Common myeloid progenitor, CD34-positive (primary cell): Measurements from ENCODE around the gene CAPN11.
A peak's percentile ranks its signal among the peaks of the same experiment; 100 is the strongest.

Source experiments
- CTCF ChIA-PET: fragments of 350-600 bp; sonication (Branson Sonifier 250); formaldehyde crosslinking; loops from one replicate; lab custom pipeline; 2021; ENCODE audit warnings: antibody characterized with exemption; lab: Charles Lee
- POLR2A ChIA-PET: fragments of 350-600 bp; sonication (Branson Sonifier 250); formaldehyde crosslinking; loops from one replicate; lab custom pipeline; 2021; ENCODE audit warnings: antibody characterized with exemption; lab: Charles Lee
- DNase-seq, 3 donors: peaks; one replicate each; pipeline versions ENCODE4 v3.0.0 to v3.0.0-alpha.2; 2013
- H3K27ac ChIP-seq, 2 experiments: 1 replicate in 1 of 2; 2 replicates in 1 of 2; pipeline ENCODE4 v1.7.0; 2013; ENCODE audit warnings: inconsistent platforms in 2 of 2, low read length in 2 of 2, mild to moderate bottlenecking in 2 of 2, low read depth in 1 of 2, moderate library complexity in 1 of 2; ENCODE audit not compliant: severe bottlenecking in 2 of 2, insufficient read depth in 1 of 2, poor library complexity in 1 of 2
- H3K27me3 ChIP-seq, 5 experiments: replicated peaks in 2 of 5; 1 replicate in 3 of 5; 2 replicates in 2 of 5; pipeline versions ENCODE4 v1.6.1 to v1.7.0; 2013; ENCODE audit warnings: low read length in 4 of 5, mild to moderate bottlenecking in 2 of 5, moderate library complexity in 2 of 5, inconsistent platforms in 1 of 5; ENCODE audit not compliant: insufficient read depth in 5 of 5, control insufficient read depth in 4 of 5
- H3K36me3 ChIP-seq, 4 experiments: 1 replicate in 2 of 4; 2 replicates in 2 of 4; pipeline versions ENCODE4 v1.6.1 to v1.7.0; 2013; ENCODE audit warnings: low read length in 3 of 4, control low read depth in 1 of 4, mild to moderate bottlenecking in 1 of 4; ENCODE audit not compliant: control insufficient read depth in 4 of 4, insufficient read depth in 4 of 4
- H3K4me1 ChIP-seq, 4 experiments: 1 replicate in 3 of 4; 2 replicates in 1 of 4; pipeline versions ENCODE4 v1.6.1 to v1.7.1; 2013; ENCODE audit warnings: low read length in 3 of 4, mild to moderate bottlenecking in 3 of 4, control low read depth in 1 of 4, inconsistent platforms in 1 of 4, moderate library complexity in 1 of 4; ENCODE audit not compliant: control insufficient read depth in 4 of 4, insufficient read depth in 4 of 4; ENCODE audit errors: control extremely low read depth in 1 of 4
- H3K4me3 ChIP-seq, 7 experiments: 1 replicate in 4 of 7; 2 replicates in 3 of 7; pipeline versions ENCODE4 v1.5.1 to v1.7.0; 2013; ENCODE audit warnings: mild to moderate bottlenecking in 7 of 7, low read length in 6 of 7, moderate library complexity in 6 of 7, inconsistent platforms in 2 of 7, low read depth in 2 of 7, control low read depth in 1 of 7; ENCODE audit not compliant: insufficient read depth in 4 of 7, control insufficient read depth in 1 of 7; ENCODE audit errors: extremely low read depth in 1 of 7
- H3K9me3 ChIP-seq, 5 experiments: 1 replicate in 4 of 5; 2 replicates in 1 of 5; pipeline versions ENCODE4 v1.6.1 to v1.7.1; 2013; ENCODE audit warnings: low read length in 4 of 5, mild to moderate bottlenecking in 2 of 5, inconsistent platforms in 1 of 5, low read depth in 1 of 5, moderate library complexity in 1 of 5; ENCODE audit not compliant: control insufficient read depth in 4 of 5, insufficient read depth in 2 of 5; ENCODE audit errors: control extremely low read depth in 1 of 5
- WGBS: methylation state at CpG from one replicate; pipeline ENCODE4 v1.1.5; 2013; ENCODE audit not compliant: insufficient coverage; 5-methylcytosine and 5-hydroxymethylcytosine counted together

Gene CAPN11

GRCh38 chr6:44147256-44147655 is 11.4 kb upstream of the CAPN11 start:
- WGBS: 99% methylated on average over 7 of the region's 7 CpGs
- no peak for DNase-seq
- Histone ChIP-seq H3K4me1 (peaks cover 0 to 6% (median 0%) of the 10 kb centered on the region in 4 experiments), H3K27me3 (peaks cover 0 to 4% (median 0%) of the 10 kb centered on the region in 5 experiments), H3K36me3 (no peaks in the 10 kb centered on the region), H3K27ac (no peak overlapping the region), H3K4me3 (no peak overlapping the region), H3K9me3 (no peaks in the 10 kb centered on the region)
- CTCF ChIA-PET: interaction anchor here (5.8 kb wide), 1 partner anchor 51 kb away, joined by 48 read pairs; no protein-coding TSS in a partner anchor
- POLR2A ChIA-PET: no interaction called here

GRCh38 chr6:44148306-44148705 is 10.3 kb upstream of the CAPN11 start:
- DNase-seq: no peak
- 94% methylated on average over 9 of the region's 9 CpGs for WGBS
- no peaks in the 10 kb centered on the region for H3K36me3 ChIP-seq
- POLR2A ChIA-PET: interaction anchor here (0.6 kb wide), 1 partner anchor 16 kb away, joined by 6 read pairs; no protein-coding TSS in a partner anchor
- no peaks in the 10 kb centered on the region for H3K9me3 ChIP-seq
- CTCF ChIA-PET: interaction anchor here (0.8 to 5.8 kb wide), 3 partner anchors 9 to 151 kb away, joined by 3 to 48 read pairs (median 4); no protein-coding TSS in a partner anchor
- H3K4me3 ChIP-seq: no peak overlapping the region
- peaks cover 0 to 4% (median 0%) of the 10 kb centered on the region in 5 experiments for H3K27me3 ChIP-seq
- H3K27ac ChIP-seq: no peak overlapping the region
- H3K4me1 ChIP-seq: peaks cover 0 to 6% (median 0%) of the 10 kb centered on the region in 4 experiments

- H3K4me1 ChIP-seq: peaks cover 0 to 6% (median 0%) of the 10 kb centered on the region in 4 experiments
- no peak overlapping the region for H3K27ac ChIP-seq
- ChIA-PET POLR2A (no interaction called here), CTCF (interaction anchor here (0.8 to 5.8 kb wide), 6 partner anchors 12 to 86 kb away, joined by 3 to 48 read pairs (median 6); no protein-coding TSS in a partner anchor)
- H3K4me3 ChIP-seq: no peak overlapping the region
- WGBS: 96% methylated on average over 6 of the region's 7 CpGs
- H3K36me3 ChIP-seq: no peaks in the 10 kb centered on the region
- peaks cover 0 to 4% (median 0%) of the 10 kb centered on the region in 5 experiments for H3K27me3 ChIP-seq
- DNase-seq: no peak
- no peaks in the 10 kb centered on the region for H3K9me3 ChIP-seq
Observed at GRCh38 chr6:44149369-44150012, 9.1 kb upstream of the CAPN11 start.

- Histone ChIP-seq H3K9me3 (no peaks in the 10 kb centered on the region), H3K4me1 (peaks cover 0 to 6% (median 0%) of the 10 kb centered on the region in 4 experiments), H3K4me3 (no peak overlapping the region), H3K27me3 (peaks cover 0 to 4% (median 0%) of the 10 kb centered on the region in 5 experiments), H3K27ac (no peak overlapping the region), H3K36me3 (no peaks in the 10 kb centered on the region)
- DNase-seq: no peak
- POLR2A ChIA-PET: no interaction called here
- CTCF ChIA-PET: interaction anchor here (1.0 to 5.8 kb wide), 12 partner anchors 11 to 192 kb away, joined by 3 to 48 read pairs (median 5); partner anchors contain the start of gene SPATS1
- 96% methylated on average over 3 of the region's 3 CpGs for WGBS
Observed at GRCh38 chr6:44150317-44150917, 8.2 kb upstream of the CAPN11 start.

DNA sequence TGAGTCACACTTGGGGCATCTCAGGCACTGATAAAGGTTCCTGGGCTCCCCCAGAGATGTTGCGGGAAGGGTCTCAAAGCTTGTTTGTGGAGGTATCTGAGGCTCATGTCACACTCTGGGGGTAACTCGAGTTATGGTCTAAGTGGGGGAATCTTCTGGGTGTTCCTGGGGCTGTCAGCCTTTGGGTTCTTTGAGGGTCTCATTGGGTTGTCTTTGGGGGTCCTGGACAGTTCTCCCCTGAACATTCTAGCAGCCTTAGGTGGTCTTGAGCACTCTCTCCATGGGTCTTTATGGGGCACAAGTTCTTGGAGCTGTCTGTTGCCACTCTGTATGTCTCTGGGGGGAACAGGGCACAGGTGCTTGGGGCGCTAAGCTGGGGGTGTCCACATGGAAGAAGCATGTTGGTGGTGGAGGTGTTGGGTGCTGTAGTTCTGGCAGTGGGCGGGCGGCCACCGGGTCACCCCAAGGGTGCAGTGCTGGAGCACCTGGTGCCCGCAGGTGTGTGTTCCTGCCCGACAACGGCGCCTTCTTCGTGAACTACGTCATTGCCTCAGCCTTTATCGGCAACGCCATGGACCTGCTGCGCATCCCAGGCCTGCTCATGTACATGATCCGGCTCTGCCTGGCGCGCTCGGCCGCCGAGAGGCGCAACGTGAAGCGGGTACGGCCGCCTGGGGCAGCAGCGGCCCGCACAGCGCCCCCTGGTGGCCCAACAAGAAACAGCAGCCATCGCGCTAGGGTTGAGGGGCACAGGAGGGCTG is 7.1 kb upstream of the CAPN11 start:
- no peak overlapping the region for H3K27ac ChIP-seq
- peaks cover 0 to 6% (median 2%) of the 10 kb centered on the region in 4 experiments for H3K4me1 ChIP-seq
- 23% methylated on average over 25 of the region's 31 CpGs for WGBS
- ChIA-PET POLR2A (interaction anchor here (0.8 kb wide), 1 partner anchor 51 kb away, joined by 3 read pairs; no protein-coding TSS in a partner anchor), CTCF (interaction anchor here (0.7 to 5.8 kb wide), 15 partner anchors 10 to 436 kb away, joined by 3 to 48 read pairs (median 5); partner anchors contain the start of gene SPATS1)
- peaks cover 0 to 4% (median 0%) of the 10 kb centered on the region in 5 experiments for H3K27me3 ChIP-seq
- no peaks in the 10 kb centered on the region for H3K36me3 ChIP-seq
- H3K9me3 ChIP-seq: no peaks in the 10 kb centered on the region
- no peak overlapping the region for H3K4me3 ChIP-seq
- DNase-seq: peak; percentile 75 to 86 (median 81)

DNA sequence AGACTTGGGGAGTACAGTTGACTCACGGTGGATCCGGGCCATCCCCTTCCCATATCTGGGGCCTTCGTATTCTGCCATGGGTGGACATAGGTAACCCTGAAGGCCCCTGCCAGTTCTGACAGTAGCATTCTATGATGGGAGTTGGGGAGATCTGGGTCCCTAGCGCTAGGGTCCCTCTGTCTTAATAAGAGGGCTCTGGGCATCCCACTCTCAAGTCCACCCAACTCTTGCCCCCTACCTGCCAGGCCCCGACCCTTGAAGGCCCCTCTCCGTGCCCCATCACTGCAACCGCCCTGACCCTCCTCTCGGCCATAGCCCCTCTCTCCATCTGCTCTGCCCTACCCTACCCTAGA is 6.5 kb upstream of the CAPN11 start:
- DNase-seq: no peak
- peaks cover 0 to 10% (median 3%) of the 10 kb centered on the region in 4 experiments for H3K4me1 ChIP-seq
- H3K4me3 ChIP-seq: no peak overlapping the region
- ChIA-PET CTCF (interaction anchor here (0.9 to 4.2 kb wide), 11 partner anchors 8 to 86 kb away, joined by 3 to 51 read pairs (median 5); no protein-coding TSS in a partner anchor), POLR2A (no interaction called here)
- H3K27ac ChIP-seq: no peak overlapping the region
- H3K27me3 ChIP-seq: peaks cover 0 to 4% (median 0%) of the 10 kb centered on the region in 5 experiments
- no peaks in the 10 kb centered on the region for H3K36me3 ChIP-seq
- H3K9me3 ChIP-seq: no peaks in the 10 kb centered on the region
- 56% methylated on average over 8 of the region's 8 CpGs for WGBS
